Fibroblast of lung (primary cell): ENCODE data around the gene ARRB1. TPM values are rescaled to one million over a fixed set of nuclear protein-coding genes. Genes with fewer than 3 reads are reported as not detected.
A peak's percentile ranks its signal among the peaks of the same experiment; 100 is the strongest.

Experiments
- DNase-seq, 2 donors: peaks; one replicate each; pipeline versions ENCODE4 v3.0.0 to v3.0.0-alpha.2; 2010; ENCODE audit warnings: low read depth in 2 of 2
- H2AFZ ChIP-seq: 2 replicates; pipeline ENCODE4 v1.5.1; 2012; ENCODE audit warnings: low read length, control low read depth, inconsistent platforms
- H3K27ac ChIP-seq: 2 replicates; pipeline ENCODE4 v1.5.1; 2011; ENCODE audit warnings: low read length, control low read depth; ENCODE audit not compliant: insufficient read depth
- H3K27me3 ChIP-seq: 2 replicates; pipeline ENCODE4 v1.5.1; 2011; ENCODE audit warnings: mild to moderate bottlenecking, low read length; ENCODE audit not compliant: control insufficient read depth, insufficient read depth
- H3K36me3 ChIP-seq: 2 replicates; pipeline ENCODE4 v1.5.1; 2011; ENCODE audit warnings: low read length; ENCODE audit not compliant: control insufficient read depth, insufficient read depth
- H3K4me1 ChIP-seq: 2 replicates; pipeline ENCODE4 v1.5.1; 2011; ENCODE audit warnings: low read length; ENCODE audit not compliant: control insufficient read depth, insufficient read depth; ENCODE audit errors: extremely low read depth
- H3K4me2 ChIP-seq: 2 replicates; pipeline ENCODE4 v1.5.1; 2011; ENCODE audit warnings: low read length, control low read depth; ENCODE audit not compliant: insufficient read depth; ENCODE audit errors: extremely low read depth
- H3K4me3 ChIP-seq, 4 experiments: fragments of 200-600 bp in 1 of 4; sonication (generic) in 1 of 4; replicated peaks in 1 of 4; 2 replicates each; pipeline ENCODE4 v1.5.1; 2011 to 2016; ENCODE audit warnings: low read length in 4 of 4, low read depth in 3 of 4, mild to moderate bottlenecking in 3 of 4, control low read depth in 2 of 4, inconsistent platforms in 1 of 4, mixed read lengths in 1 of 4; ENCODE audit not compliant: insufficient read depth in 1 of 4; ENCODE audit errors: control extremely low read depth in 1 of 4
- H3K79me2 ChIP-seq: 2 replicates; pipeline ENCODE4 v1.5.1; 2012; ENCODE audit warnings: mild to moderate bottlenecking, low read length, inconsistent platforms; ENCODE audit not compliant: control insufficient read depth, insufficient read depth
- H3K9ac ChIP-seq: 2 replicates; pipeline ENCODE4 v1.5.1; 2011; ENCODE audit warnings: mild to moderate bottlenecking, low read length, control low read depth; ENCODE audit not compliant: insufficient read depth
- H3K9me3 ChIP-seq: 2 replicates; pipeline ENCODE4 v1.5.1; 2012; ENCODE audit warnings: low read depth, low read length; ENCODE audit not compliant: control insufficient read depth, insufficient read depth
- H4K20me1 ChIP-seq: 2 replicates; pipeline ENCODE4 v1.5.1; 2011; ENCODE audit warnings: low read length; ENCODE audit not compliant: control insufficient read depth, insufficient read depth; ENCODE audit errors: extremely low read depth
- CTCF ChIP-seq, 2 donors: IDR thresholded peaks in 1 of 2; conservative IDR thresholded peaks in 1 of 2; 1 replicate in 1 of 2; 2 replicates in 1 of 2; pipeline ENCODE4 v1.5.1; 2011 to 2012; ENCODE audit warnings: low read length in 2 of 2, control low read depth in 1 of 2, inconsistent platforms in 1 of 2, low read depth in 1 of 2, mild to moderate bottlenecking in 1 of 2
- EZH2 ChIP-seq: IDR thresholded peaks from 2 replicates; pipeline ENCODE4 v1.5.1; 2012; ENCODE audit warnings: low read length, control low read depth, mild to moderate bottlenecking; ENCODE audit errors: missing control alignments
- polyA plus RNA-seq, 2 donors: library from polyadenylated mRNA; depleted of rRNA in 1 of 2; stranded (reverse) in 1 of 2; unstranded in 1 of 2; fragments of >200 nt; gene quantifications; 2 replicates each; pipeline ENCODE4 v1.2.1, GENCODE V29; 2011 to 2012; ENCODE audit warnings: missing spikeins in 1 of 2
- total RNA-seq: library from RNA; depleted of rRNA; stranded (reverse); fragments of >200 nt; gene quantifications from 2 replicates; pipeline ENCODE4 v1.2.1, GENCODE V29; 2014

ARRB1 gene
- total and polyA plus RNA-seq, 2 donors (not counting 1 experiment from before 2014, with no cell fraction given): 4.3 to 18.9 TPM

DNA sequence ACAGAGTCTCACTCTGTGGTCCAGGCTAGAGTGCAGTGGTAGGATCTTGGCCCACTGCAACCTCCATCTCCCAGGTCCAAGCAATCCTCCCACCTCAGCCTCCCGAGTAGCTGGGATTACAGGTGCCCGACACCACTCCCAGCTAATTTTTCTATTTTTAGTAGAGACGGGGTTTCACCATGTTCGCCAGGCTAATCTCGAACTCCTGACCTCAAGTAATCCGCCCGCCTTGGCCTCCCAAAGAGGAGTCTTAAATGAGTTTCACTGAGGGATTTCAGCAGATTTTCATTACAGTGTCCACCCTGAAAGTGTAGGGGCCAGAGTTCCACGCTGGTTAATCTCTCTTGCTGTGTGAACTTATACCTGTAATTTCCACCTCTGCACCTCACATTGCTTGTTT is 47.4 kb upstream of the ARRB1 start:
- peak overlapping the region in 1 of 4 experiments; percentile 95 for H3K4me3 ChIP-seq
- TF ChIP-seq EZH2: no peak
- TF ChIP-seq CTCF (conservative IDR thresholded peaks at IDR 0.05 in 1 of 2, IDR thresholded peaks at IDR 0.05 in 1 of 2; ENCODE audit: low read depth in 1 of 2, low read length in 2 of 2): no peak
- no peak overlapping the region for H3K4me2 ChIP-seq

GRCh38 chr11:75394085-75394840 is 42.8 kb upstream of the ARRB1 start:
- no peak for DNase-seq
- no peak overlapping the region for H2AFZ ChIP-seq

More for the DNA sequence above, 47.4 kb upstream of the ARRB1 start:
- H3K4me1 ChIP-seq: peaks cover 10% of the 10 kb centered on the region
- H4K20me1 ChIP-seq: no peaks in the 10 kb centered on the region
- no peaks in the 10 kb centered on the region for H3K9me3 ChIP-seq
- no peak overlapping the region for H3K9ac ChIP-seq
- DNase-seq: no peak
- peaks cover 45% of the 10 kb centered on the region for H3K79me2 ChIP-seq
- no peak overlapping the region for H3K27ac ChIP-seq
- H3K36me3 ChIP-seq: peaks cover 13% of the 10 kb centered on the region
- H2AFZ ChIP-seq: no peak overlapping the region
- no peaks in the 10 kb centered on the region for H3K27me3 ChIP-seq

DNA sequence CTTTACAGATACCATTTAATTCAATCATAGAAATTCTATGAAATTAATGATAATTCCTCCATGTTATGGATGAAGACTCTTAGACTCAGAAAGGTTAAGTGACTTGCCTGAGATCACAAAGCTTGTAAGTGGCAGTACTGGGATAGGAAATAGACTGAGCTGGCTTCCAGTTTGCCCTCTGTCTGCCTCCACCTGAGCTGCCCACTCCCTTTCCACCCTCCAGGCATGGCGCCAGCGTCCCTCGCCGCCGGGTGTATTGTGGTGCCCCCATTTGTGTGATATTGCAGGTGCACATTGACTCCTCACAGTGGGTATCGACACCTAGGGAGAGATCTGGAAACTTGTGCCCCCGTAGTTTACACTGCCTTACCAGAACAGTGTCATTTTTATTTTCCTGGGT is 38.5 kb upstream of the ARRB1 start:
- no peaks in the 10 kb centered on the region for H3K27me3 ChIP-seq
- no peak overlapping the region for H3K4me3 ChIP-seq
- H3K9ac ChIP-seq: no peak overlapping the region
- H2AFZ ChIP-seq: no peak overlapping the region
- peaks cover 2% of the 10 kb centered on the region for H3K4me1 ChIP-seq
- H4K20me1 ChIP-seq: no peaks in the 10 kb centered on the region
- H3K79me2 ChIP-seq: no peaks in the 10 kb centered on the region
- no peak overlapping the region for H3K27ac ChIP-seq
- DNase-seq: no peak
- no peaks in the 10 kb centered on the region for H3K9me3 ChIP-seq
- TF ChIP-seq CTCF (conservative IDR thresholded peaks at IDR 0.05 in 1 of 2, IDR thresholded peaks at IDR 0.05 in 1 of 2; ENCODE audit: low read depth in 1 of 2, low read length in 2 of 2): no peak
- no peak for TF ChIP-seq EZH2
- no peaks in the 10 kb centered on the region for H3K36me3 ChIP-seq
- H3K4me2 ChIP-seq: no peak overlapping the region

More at GRCh38 chr11:75394085-75394840, 42.8 kb upstream of the ARRB1 start:
- Histone ChIP-seq H3K36me3 (no peaks in the 10 kb centered on the region), H3K9me3 (no peaks in the 10 kb centered on the region), H3K4me2 (no peak overlapping the region), H3K4me3 (no peak overlapping the region), H3K27ac (no peak overlapping the region), H3K9ac (no peak overlapping the region), H4K20me1 (no peaks in the 10 kb centered on the region), H3K79me2 (no peaks in the 10 kb centered on the region), H3K4me1 (no peaks in the 10 kb centered on the region), H3K27me3 (no peaks in the 10 kb centered on the region)
- TF ChIP-seq EZH2 (no peak), CTCF (conservative IDR thresholded peaks at IDR 0.05 in 1 of 2, IDR thresholded peaks at IDR 0.05 in 1 of 2; ENCODE audit: low read depth in 1 of 2, low read length in 2 of 2) (no peak)
